Stomach (tissue), 9 donors: ENCODE results near the gene OTOG. TPM values are rescaled to one million over a fixed set of nuclear protein-coding genes. Genes with fewer than 3 reads are reported as not detected.
A peak's percentile ranks its signal among the peaks of the same experiment; 100 is the strongest.

Source experiments
- DNase-seq, 2 donors: peaks; one replicate each; pipeline versions ENCODE4 v3.0.0 to v3.0.0-alpha.2; 2013 to 2019
- H3K27ac ChIP-seq, 5 donors: fragments of 200-600 bp in 4 of 5; sonication (generic) in 4 of 5; one replicate each; pipeline ENCODE4 v1.5.1; 2013 to 2019; ENCODE audit warnings: mild to moderate bottlenecking in 1 of 5, moderate library complexity in 1 of 5
- H3K27me3 ChIP-seq, 3 donors: fragments of 200-600 bp; sonication (generic); one replicate each; pipeline ENCODE4 v1.5.1; 2017 to 2019; ENCODE audit warnings: mixed run types in 1 of 3
- H3K36me3 ChIP-seq, 4 donors: fragments of 200-600 bp; sonication (generic); 1 replicate in 3 of 4; 2 replicates in 1 of 4; pipeline ENCODE4 v1.5.1; 2016 to 2019
- H3K4me1 ChIP-seq, 4 donors: fragments of 200-600 bp; sonication (generic); one replicate each; pipeline ENCODE4 v1.5.1; 2016 to 2019
- H3K4me3 ChIP-seq, 4 donors: fragments of 200-600 bp; sonication (generic) in 3 of 4; one replicate each; pipeline ENCODE4 v1.5.1; 2016 to 2019; ENCODE audit warnings: mild to moderate bottlenecking in 1 of 4
- H3K9me3 ChIP-seq, 4 donors: fragments of 200-600 bp; sonication (generic); one replicate each; pipeline ENCODE4 v1.5.1; 2016 to 2019
- EP300 ChIP-seq: sonication (generic); formaldehyde crosslinking; IDR thresholded peaks from one replicate; pipeline ENCODE4 v1.6.1; 2017; ENCODE audit warnings: antibody characterized with exemption
- POLR2A ChIP-seq, 4 donors: fragments of 450-650 bp; IDR thresholded peaks; one replicate each; pipeline ENCODE4 v1.6.1; 2016; ENCODE audit warnings: antibody characterized with exemption in 4 of 4, control low read depth in 2 of 4, mild to moderate bottlenecking in 1 of 4, moderate library complexity in 1 of 4
- POLR2AphosphoS5 ChIP-seq, 3 donors: sonication (generic); formaldehyde crosslinking; IDR thresholded peaks; one replicate each; pipeline ENCODE4 v1.6.1; 2016; ENCODE audit warnings: antibody characterized with exemption in 3 of 3
- WGBS, 5 donors: extraction: QIAGEN DNeasy Blood & Tissue Kit in 3 of 5; methylation state at CpG; one replicate each; pipeline versions ENCODE4 v1.1.5 to v1.1.7; 2013 to 2018; 5-methylcytosine and 5-hydroxymethylcytosine counted together
- intact Hi-C: fragments of 100-400 bp; cut with DNase I; formaldehyde crosslinking; loops from one replicate; pipeline ENCODE4 v1.15.1; 2023; ENCODE audit warnings: low total_unique reads
- polyA plus RNA-seq, 3 donors: library from polyadenylated mRNA; stranded (reverse); fragments of 200-250 nt; gene quantifications; one replicate each; pipeline ENCODE4 v1.2.3, GENCODE V29; 2013
- total RNA-seq, 5 donors: library from RNA; depleted of rRNA; stranded (reverse); fragments of >200 nt; gene quantifications; one replicate each; pipeline versions ENCODE4 v1.1.0 to v1.2.3, GENCODE V29; 2014 to 2016
- TF ChIP-seq, protein P1 (sequence below), 7 experiments: fragments of 450-650 bp in 4 of 7; fragments of 200-600 bp in 3 of 7; sonication (generic) in 3 of 7; IDR thresholded peaks; one replicate each; pipeline ENCODE4 v1.5.1; 2016 to 2019; ENCODE audit warnings: antibody characterized with exemption in 7 of 7, control low read depth in 2 of 7, mild to moderate bottlenecking in 1 of 7
- donor health status: healthy with polysubstance abuse.
- donor health status: Bipolar disorder and iron deficiency.
- donor health status: healthy.

Gene OTOG
- total and polyA plus RNA-seq, 8 donors: not detected

DNA sequence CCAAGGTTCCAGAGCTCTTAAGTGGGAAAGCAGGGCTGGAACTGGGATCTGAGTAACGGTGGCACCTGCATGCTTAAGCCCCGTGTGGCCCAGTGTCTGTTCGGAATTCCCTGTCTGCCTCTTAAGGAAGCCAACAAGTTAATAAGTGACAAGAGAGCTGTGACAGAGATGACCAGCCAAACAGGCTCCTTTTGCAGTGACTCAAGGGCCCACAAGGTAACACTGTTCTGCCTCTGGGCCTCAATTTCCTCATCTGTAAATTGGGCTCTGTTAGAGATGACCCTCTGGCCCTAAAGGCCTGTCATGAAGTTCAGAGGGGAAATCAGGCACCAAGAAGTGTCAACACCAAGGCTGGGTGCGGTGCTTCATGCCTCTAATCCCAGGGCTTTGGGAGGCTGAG is 21.5 kb upstream of the OTOG start:
- H3K9me3 ChIP-seq: no peaks in the 10 kb centered on the region
- no peak overlapping the region for H3K4me3 ChIP-seq
- H3K4me1 ChIP-seq: no peaks in the 10 kb centered on the region
- intact Hi-C loops: no loop called here
- TF ChIP-seq POLR2AphosphoS5 (IDR thresholded peaks at IDR 0.05) (no peak), EP300 (no peak), POLR2A (IDR thresholded peaks at IDR 0.05) (no peak)
- TF ChIP-seq, protein P1, sequence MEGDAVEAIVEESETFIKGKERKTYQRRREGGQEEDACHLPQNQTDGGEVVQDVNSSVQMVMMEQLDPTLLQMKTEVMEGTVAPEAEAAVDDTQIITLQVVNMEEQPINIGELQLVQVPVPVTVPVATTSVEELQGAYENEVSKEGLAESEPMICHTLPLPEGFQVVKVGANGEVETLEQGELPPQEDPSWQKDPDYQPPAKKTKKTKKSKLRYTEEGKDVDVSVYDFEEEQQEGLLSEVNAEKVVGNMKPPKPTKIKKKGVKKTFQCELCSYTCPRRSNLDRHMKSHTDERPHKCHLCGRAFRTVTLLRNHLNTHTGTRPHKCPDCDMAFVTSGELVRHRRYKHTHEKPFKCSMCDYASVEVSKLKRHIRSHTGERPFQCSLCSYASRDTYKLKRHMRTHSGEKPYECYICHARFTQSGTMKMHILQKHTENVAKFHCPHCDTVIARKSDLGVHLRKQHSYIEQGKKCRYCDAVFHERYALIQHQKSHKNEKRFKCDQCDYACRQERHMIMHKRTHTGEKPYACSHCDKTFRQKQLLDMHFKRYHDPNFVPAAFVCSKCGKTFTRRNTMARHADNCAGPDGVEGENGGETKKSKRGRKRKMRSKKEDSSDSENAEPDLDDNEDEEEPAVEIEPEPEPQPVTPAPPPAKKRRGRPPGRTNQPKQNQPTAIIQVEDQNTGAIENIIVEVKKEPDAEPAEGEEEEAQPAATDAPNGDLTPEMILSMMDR (IDR thresholded peaks at IDR 0.05): no peak
- H3K27me3 ChIP-seq: peaks cover 0 to 2% (median 0%) of the 10 kb centered on the region in 3 donors
- H3K27ac ChIP-seq: no peak overlapping the region
- H3K36me3 ChIP-seq: peaks cover 0 to 25% (median 6%) of the 10 kb centered on the region in 4 donors
- WGBS, 5 donors: 46 to 72% (median 55%) methylated on average over 4 of the region's 4 CpGs
- no peak for DNase-seq

DNA sequence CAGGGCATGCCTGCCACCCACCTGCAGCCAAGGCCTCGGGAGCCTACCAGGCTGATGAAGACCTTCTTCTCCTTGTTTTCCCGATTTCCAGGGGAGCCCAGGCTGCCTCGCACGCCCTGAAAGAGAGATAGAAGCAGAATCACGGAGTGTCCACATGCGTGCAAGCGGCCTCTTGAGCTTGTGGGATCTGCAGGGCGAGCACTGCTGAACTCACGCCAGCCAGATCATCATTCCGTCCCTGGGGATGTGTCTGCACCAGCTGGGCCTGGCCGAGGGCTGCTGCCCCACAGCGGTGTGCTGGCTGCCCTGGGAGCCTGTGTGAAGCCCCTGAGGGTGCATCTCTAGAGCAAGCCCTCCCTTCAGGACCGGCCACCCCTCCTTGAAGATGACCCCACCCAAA is 20.7 kb upstream of the OTOG start:
- intact Hi-C loops: no loop called here
- H3K4me3 ChIP-seq: no peak overlapping the region
- H3K9me3 ChIP-seq: no peaks in the 10 kb centered on the region
- DNase-seq: peak in 1 of 2 donors; percentile 50
- H3K27ac ChIP-seq: no peak overlapping the region
- WGBS, 5 donors: 76 to 88% (median 86%) methylated on average over 13 of the region's 13 CpGs
- TF ChIP-seq POLR2A (IDR thresholded peaks at IDR 0.05): no peak
- TF ChIP-seq, protein P1 (IDR thresholded peaks at IDR 0.05): no peak
- TF ChIP-seq EP300: no peak
- no peaks in the 10 kb centered on the region for H3K27me3 ChIP-seq
- H3K36me3 ChIP-seq: peaks cover 0 to 27% (median 5%) of the 10 kb centered on the region in 4 donors
- no peaks in the 10 kb centered on the region for H3K4me1 ChIP-seq

DNA sequence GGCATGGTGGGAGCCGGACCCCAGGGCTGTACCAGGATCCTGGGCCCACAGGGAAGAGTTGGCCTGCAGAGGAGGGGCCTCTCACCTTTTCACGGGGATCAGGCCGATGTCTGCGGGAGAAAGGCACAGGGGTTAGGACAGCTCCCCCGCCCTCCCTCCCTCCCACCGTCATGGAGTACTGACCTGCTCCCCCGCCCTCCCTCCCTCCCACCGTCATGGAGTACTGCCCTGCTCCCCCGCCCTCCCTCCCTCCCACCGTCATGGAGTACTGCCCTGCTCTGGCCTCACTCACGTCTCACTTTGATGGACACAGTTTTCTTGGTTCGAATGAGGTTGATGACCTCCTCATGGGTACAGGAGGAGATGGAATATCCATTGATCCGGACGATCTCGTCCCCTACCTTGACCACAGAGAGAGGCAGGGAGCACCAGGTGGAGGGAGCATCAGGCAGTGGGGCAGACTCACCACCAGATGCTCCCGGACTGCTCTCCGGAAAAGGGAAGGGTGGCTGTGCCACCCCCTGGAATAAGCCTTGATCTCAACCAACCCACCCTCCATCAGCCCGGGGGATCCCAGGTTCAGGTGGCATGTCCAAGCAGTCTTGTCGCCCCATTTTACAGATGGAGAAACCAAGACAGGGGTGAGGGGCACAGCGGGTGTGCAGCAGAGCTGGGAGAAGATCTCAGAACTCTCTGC is 20.0 kb upstream of the OTOG start:
- DNase-seq: no peak
- H3K4me1 ChIP-seq: no peaks in the 10 kb centered on the region
- TF ChIP-seq EP300: no peak
- TF ChIP-seq POLR2A (IDR thresholded peaks at IDR 0.05): no peak
- no peak for TF ChIP-seq POLR2AphosphoS5 (IDR thresholded peaks at IDR 0.05)
- TF ChIP-seq, protein P1 (IDR thresholded peaks at IDR 0.05): no peak
- H3K9me3 ChIP-seq: no peaks in the 10 kb centered on the region
- no peak overlapping the region for H3K4me3 ChIP-seq
- 76 to 84% (median 80%) methylated on average over 16 to 20 of the region's 20 CpGs for WGBS, 5 donors
- intact Hi-C loops: no loop called here
- H3K36me3 ChIP-seq: peaks cover 0 to 27% (median 3%) of the 10 kb centered on the region in 4 donors
- H3K27me3 ChIP-seq: no peaks in the 10 kb centered on the region
- no peak overlapping the region for H3K27ac ChIP-seq

DNA sequence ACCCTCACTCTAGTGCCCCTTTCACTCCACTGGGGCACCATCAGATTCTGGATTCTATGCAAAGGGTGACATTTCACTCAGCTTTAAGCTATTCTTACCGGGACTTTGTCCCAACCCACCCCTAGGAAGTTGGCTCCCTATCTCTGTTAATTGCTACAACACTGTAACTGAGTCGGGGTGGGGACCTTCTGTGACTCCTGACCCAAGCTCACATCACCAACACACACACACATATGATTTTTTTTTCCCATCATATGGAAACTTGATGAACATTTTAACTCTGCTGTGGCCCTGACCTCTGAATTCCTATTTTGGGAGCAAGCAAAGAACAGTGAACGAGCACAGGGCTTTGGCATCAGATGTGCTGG is 19.4 kb upstream of the OTOG start:
- Histone ChIP-seq H3K27ac (no peak overlapping the region), H3K27me3 (no peaks in the 10 kb centered on the region), H3K36me3 (peaks cover 0 to 24% (median 3%) of the 10 kb centered on the region in 4 donors), H3K4me3 (no peak overlapping the region), H3K9me3 (no peaks in the 10 kb centered on the region), H3K4me1 (no peaks in the 10 kb centered on the region)
- intact Hi-C loops: no loop called here
- DNase-seq: no peak
- TF ChIP-seq, protein P1 (IDR thresholded peaks at IDR 0.05): no peak
- no peak for TF ChIP-seq POLR2AphosphoS5 (IDR thresholded peaks at IDR 0.05)
- TF ChIP-seq EP300: no peak
- no peak for TF ChIP-seq POLR2A (IDR thresholded peaks at IDR 0.05)
- 65 to 73% (median 69%) methylated on average over 3 of the region's 3 CpGs for WGBS, 5 donors
